Naive thymus-derived CD4-positive, alpha-beta T cell (primary cell): ENCODE results near the gene CLDN1. TPM values are rescaled to one million over a fixed set of nuclear protein-coding genes. Genes with fewer than 3 reads are reported as not detected.
"Not testable (repeated sequence)": the region's sequence is repeated elsewhere in the genome, so short reads cannot be mapped to it uniquely, and the experiment has no call there.

Source experiments
- ATAC-seq: fragments of 150-1000 bp; cut with Tn5 transposase; 2 replicates; pipeline ENCODE4 v1.10.0; 2021; ENCODE audit warnings: mild to moderate bottlenecking, moderate library complexity
- CTCF ChIA-PET: fragments of 350-600 bp; sonication (Branson Sonifier 250); formaldehyde crosslinking; loops from one replicate; lab custom pipeline; 2021; ENCODE audit warnings: antibody characterized with exemption; lab: Charles Lee
- POLR2A ChIA-PET: fragments of 350-600 bp; sonication (Branson Sonifier 250); formaldehyde crosslinking; loops from one replicate; lab custom pipeline; 2021; ENCODE audit warnings: antibody characterized with exemption, inconsistent platforms; lab: Charles Lee
- DNase-seq, 9 donors: peaks; one replicate each; pipeline versions ENCODE4 v3.0.0 to v3.0.0-alpha.2; 2020 to 2022; ENCODE audit warnings: mixed read lengths in 1 of 9
- H3K27ac ChIP-seq: one replicate; pipeline ENCODE4 v1.7.0; 2013; ENCODE audit warnings: mild to moderate bottlenecking, low read depth, low read length, moderate library complexity
- H3K27me3 ChIP-seq, 2 donors: one replicate each; pipeline ENCODE4 v1.7.0; 2013; ENCODE audit warnings: low read length in 2 of 2, mild to moderate bottlenecking in 2 of 2, moderate library complexity in 2 of 2; ENCODE audit not compliant: control insufficient read depth in 2 of 2, insufficient read depth in 2 of 2
- H3K36me3 ChIP-seq, 3 experiments: 1 replicate in 2 of 3; 2 replicates in 1 of 3; pipeline ENCODE4 v1.7.0; 2013; ENCODE audit warnings: low read length in 3 of 3, mild to moderate bottlenecking in 3 of 3, moderate library complexity in 1 of 3; ENCODE audit not compliant: insufficient read depth in 3 of 3, control insufficient read depth in 2 of 3
- H3K4me1 ChIP-seq, 2 donors: one replicate each; pipeline ENCODE4 v1.7.0; 2013; ENCODE audit warnings: low read length in 2 of 2, mild to moderate bottlenecking in 2 of 2, moderate library complexity in 1 of 2; ENCODE audit not compliant: control insufficient read depth in 2 of 2, insufficient read depth in 2 of 2
- H3K4me3 ChIP-seq: 2 replicates; pipeline ENCODE4 v1.7.0; 2013; ENCODE audit warnings: mild to moderate bottlenecking, low read length
- H3K9me3 ChIP-seq, 3 experiments: 1 replicate in 2 of 3; 2 replicates in 1 of 3; pipeline ENCODE4 v1.7.0; 2013; ENCODE audit warnings: low read length in 3 of 3; ENCODE audit not compliant: control insufficient read depth in 2 of 3
- H3K27ac Mint-ChIP-seq, 9 donors: one replicate each; pipeline ENCODE4 v1.8.0; 2020 to 2022; ENCODE audit warnings: mixed read lengths in 9 of 9, mild to moderate bottlenecking in 8 of 9, moderate library complexity in 5 of 9, inconsistent platforms in 2 of 9
- H3K27me3 Mint-ChIP-seq, 5 donors: one replicate each; pipeline ENCODE4 v1.8.0; 2021 to 2022; ENCODE audit warnings: mixed read lengths in 5 of 5, mild to moderate bottlenecking in 1 of 5
- H3K36me3 Mint-ChIP-seq, 5 donors: one replicate each; pipeline ENCODE4 v1.8.0; 2020 to 2022; ENCODE audit warnings: mixed read lengths in 5 of 5, mild to moderate bottlenecking in 3 of 5, inconsistent platforms in 1 of 5
- H3K4me1 Mint-ChIP-seq, 7 donors: one replicate each; pipeline ENCODE4 v1.8.0; 2020 to 2022; ENCODE audit warnings: mixed read lengths in 7 of 7, mild to moderate bottlenecking in 3 of 7, inconsistent platforms in 1 of 7
- H3K4me3 Mint-ChIP-seq, 10 donors: one replicate each; pipeline ENCODE4 v1.8.0; 2020 to 2022; ENCODE audit warnings: mild to moderate bottlenecking in 10 of 10, mixed read lengths in 10 of 10, moderate library complexity in 6 of 10, inconsistent platforms in 2 of 10
- H3K9me3 Mint-ChIP-seq, 11 donors: one replicate each; pipeline ENCODE4 v1.8.0; 2020 to 2022; ENCODE audit warnings: mixed read lengths in 11 of 11, mild to moderate bottlenecking in 4 of 11, inconsistent platforms in 1 of 11, moderate library complexity in 1 of 11
- intact Hi-C, 2 donors: fragments of 100-400 bp; cut with micrococcal nuclease; formaldehyde crosslinking; loops; one replicate each; pipeline ENCODE4 v1.15.1; 2023
- polyA plus RNA-seq, 2 donors: library from polyadenylated mRNA; unstranded; fragments of 300-500 nt; fragmentation: Illumina TruSeq; gene quantifications; one replicate each; pipeline ENCODE4 v1.2.3, GENCODE V29; 2021
- total RNA-seq, 6 experiments: library from RNA in 5 of 6; stranded (reverse) in 5 of 6; gene quantifications; 1 replicate in 5 of 6; 2 replicates in 1 of 6; pipeline ENCODE4 v1.2.3 and lab custom pipeline; 2021 to 2026

The CLDN1 gene
- total and polyA plus RNA-seq, 7 experiments from 2014 or later: 0.08 to 0.32 (median 0.22) TPM; not detected in 4

GRCh38 chr3:190279690-190280089, 42.6 kb downstream of the CLDN1 start:
- Histone ChIP-seq H3K27me3 (no peaks in the 10 kb centered on the region), H3K4me3 (no peak overlapping the region), H3K9me3 (no peaks in the 10 kb centered on the region), H3K36me3 (no peaks in the 10 kb centered on the region), H3K4me1 (no peaks in the 10 kb centered on the region), H3K27ac (no peak overlapping the region)
- H3K4me3 Mint-ChIP-seq: no peak overlapping the region
- H3K4me1 Mint-ChIP-seq: peaks cover 0 to 1% (median 0%) of the 10 kb centered on the region in 7 donors
- no peak overlapping the region for H3K27ac Mint-ChIP-seq
- peaks cover 0 to 6% (median 3%) of the 10 kb centered on the region in 11 donors for H3K9me3 Mint-ChIP-seq
- peaks cover 0 to 2% (median 0%) of the 10 kb centered on the region in 5 donors for H3K27me3 Mint-ChIP-seq
- H3K36me3 Mint-ChIP-seq: peaks cover 0 to 5% (median 0%) of the 10 kb centered on the region in 5 donors
- DNase-seq: no peak
- ChIA-PET POLR2A (no interaction called here), CTCF (no interaction called here)
- intact Hi-C loops: no loop called here
- ATAC-seq: no peak

GRCh38 chr3:190272747-190273146, 49.5 kb downstream of the CLDN1 start:
- Histone ChIP-seq H3K36me3 (no peaks in the 10 kb centered on the region), H3K4me1 (no peaks in the 10 kb centered on the region), H3K9me3 (no peaks in the 10 kb centered on the region), H3K27ac (no peak overlapping the region), H3K4me3 (no peak overlapping the region), H3K27me3 (no peaks in the 10 kb centered on the region)
- Mint-ChIP-seq H3K4me1 (peaks cover 0 to 1% (median 0%) of the 10 kb centered on the region in 7 donors), H3K27ac (no peak overlapping the region), H3K36me3 (no peaks in the 10 kb centered on the region), H3K27me3 (peaks cover 0 to 2% (median 0%) of the 10 kb centered on the region in 5 donors), H3K4me3 (no peak overlapping the region), H3K9me3 (peaks cover 0 to 4% (median 0%) of the 10 kb centered on the region in 11 donors)
- ChIA-PET CTCF (interaction anchor here (0.5 kb wide), 1 partner anchor 312 kb away, joined by 4 read pairs; no protein-coding TSS in a partner anchor), POLR2A (no interaction called here)
- ATAC-seq (no peak), DNase-seq (no peak)
- intact Hi-C loops: no loop called here

- no peak overlapping the region for H3K4me3 Mint-ChIP-seq
- ChIA-PET POLR2A (no interaction called here), CTCF (no interaction called here)
Measured at GRCh38 chr3:190269101-190269500, 53.1 kb downstream of the CLDN1 start.

GRCh38 chr3:190267464-190267863, 54.8 kb downstream of the CLDN1 start:
- H3K36me3 Mint-ChIP-seq, H3K36me3 ChIP-seq, DNase-seq, H3K4me1 Mint-ChIP-seq, intact Hi-C loops, CTCF ChIA-PET, H3K4me3 ChIP-seq, H3K27ac Mint-ChIP-seq, H3K4me1 ChIP-seq, H3K9me3 Mint-ChIP-seq, H3K9me3 ChIP-seq, H3K27me3 Mint-ChIP-seq, H3K27me3 ChIP-seq, H3K27ac ChIP-seq, ATAC-seq, POLR2A ChIA-PET, H3K4me3 Mint-ChIP-seq: not testable (repeated sequence)

More at GRCh38 chr3:190269101-190269500, 53.1 kb downstream of the CLDN1 start:
- Mint-ChIP-seq H3K36me3 (no peaks in the 10 kb centered on the region), H3K27me3 (no peaks in the 10 kb centered on the region), H3K27ac (no peak overlapping the region), H3K4me1 (no peaks in the 10 kb centered on the region), H3K9me3 (peaks cover 0 to 4% (median 0%) of the 10 kb centered on the region in 11 donors)
- Histone ChIP-seq H3K4me1 (no peaks in the 10 kb centered on the region), H3K36me3 (no peaks in the 10 kb centered on the region), H3K27ac (no peak overlapping the region), H3K9me3 (no peaks in the 10 kb centered on the region), H3K27me3 (no peaks in the 10 kb centered on the region), H3K4me3 (no peak overlapping the region)
- ATAC-seq (no peak), DNase-seq (no peak)
- intact Hi-C loops: no loop called here

- Mint-ChIP-seq H3K9me3 (peaks cover 0 to 4% (median 0%) of the 10 kb centered on the region in 11 donors), H3K27me3 (no peaks in the 10 kb centered on the region), H3K36me3 (no peaks in the 10 kb centered on the region), H3K4me1 (no peaks in the 10 kb centered on the region), H3K4me3 (no peak overlapping the region), H3K27ac (no peak overlapping the region)
- DNase-seq (no peak), ATAC-seq (no peak)
- CTCF ChIA-PET: no interaction called here
- Histone ChIP-seq H3K4me3 (no peak overlapping the region), H3K27ac (no peak overlapping the region), H3K27me3 (no peaks in the 10 kb centered on the region), H3K9me3 (no peaks in the 10 kb centered on the region), H3K36me3 (no peaks in the 10 kb centered on the region), H3K4me1 (no peaks in the 10 kb centered on the region)
- intact Hi-C loops: no loop called here
- POLR2A ChIA-PET: no interaction called here
Measured at GRCh38 chr3:190266913-190267290, 55.3 kb downstream of the CLDN1 start.

- ChIA-PET POLR2A (no interaction called here), CTCF (interaction anchor here (0.6 kb wide), 1 partner anchor 8 kb away, joined by 3 read pairs; no protein-coding TSS in a partner anchor)
- no peak overlapping the region for H3K4me3 Mint-ChIP-seq
- no peak for DNase-seq
- H3K4me1 Mint-ChIP-seq: peaks cover 0 to 4% (median 0%) of the 10 kb centered on the region in 7 donors
- Histone ChIP-seq H3K4me1 (no peaks in the 10 kb centered on the region), H3K27ac (no peak overlapping the region), H3K4me3 (no peak overlapping the region), H3K36me3 (no peaks in the 10 kb centered on the region), H3K9me3 (no peaks in the 10 kb centered on the region), H3K27me3 (no peaks in the 10 kb centered on the region)
- H3K9me3 Mint-ChIP-seq: peaks cover 0 to 4% (median 0%) of the 10 kb centered on the region in 11 donors
- H3K27ac Mint-ChIP-seq: no peak overlapping the region
- H3K36me3 Mint-ChIP-seq: no peaks in the 10 kb centered on the region
- intact Hi-C loops: no loop called here
- no peak for ATAC-seq
- H3K27me3 Mint-ChIP-seq: no peaks in the 10 kb centered on the region
Measured at GRCh38 chr3:190266265-190266912, 55.9 kb downstream of the CLDN1 start.

GRCh38 chr3:190265796-190266195, 56.5 kb downstream of the CLDN1 start:
- Histone ChIP-seq H3K36me3 (no peaks in the 10 kb centered on the region), H3K27me3 (no peaks in the 10 kb centered on the region), H3K4me3 (no peak overlapping the region), H3K9me3 (no peaks in the 10 kb centered on the region), H3K4me1 (no peaks in the 10 kb centered on the region), H3K27ac (no peak overlapping the region)
- H3K36me3 Mint-ChIP-seq: no peaks in the 10 kb centered on the region
- H3K9me3 Mint-ChIP-seq: peaks cover 0 to 4% (median 0%) of the 10 kb centered on the region in 11 donors
- H3K27ac Mint-ChIP-seq: no peak overlapping the region
- peaks cover 0 to 5% (median 0%) of the 10 kb centered on the region in 7 donors for H3K4me1 Mint-ChIP-seq
- CTCF ChIA-PET: interaction anchor here (0.6 kb wide), 1 partner anchor 8 kb away, joined by 3 read pairs; no protein-coding TSS in a partner anchor
- intact Hi-C loops: no loop called here
- POLR2A ChIA-PET: no interaction called here
- ATAC-seq (no peak), DNase-seq (no peak)
- H3K27me3 Mint-ChIP-seq: no peaks in the 10 kb centered on the region
- H3K4me3 Mint-ChIP-seq: no peak overlapping the region
